ENCODE data around the gene CEMP1. TPM values are rescaled to one million over a fixed set of nuclear protein-coding genes. Genes with fewer than 3 reads are reported as not detected.
"Not testable (repeated sequence)": the region's sequence is repeated elsewhere in the genome, so short reads cannot be mapped to it uniquely, and the experiment has no call there.

CEMP1 gene
- total RNA-seq, 1 donor from 2014 or later, result not detected

- H3K27ac ChIP-seq (replicated peaks); H3K4me3 ChIP-seq; H3K9me3 ChIP-seq (replicated peaks); intact Hi-C loops (cut with micrococcal nuclease); H3K27me3 ChIP-seq (ENCODE audit: low read depth); DNase-seq; H3K36me3 ChIP-seq; H3K4me1 ChIP-seq: not testable (repeated sequence)
Measured at GRCh38 chr16:2554709-2555425, 23.7 kb upstream of the CEMP1 start.

GRCh38 chr16:2551420-2551889 lies 20.2 kb upstream of the CEMP1 start:
- H3K4me1 ChIP-seq; H3K4me3 ChIP-seq; DNase-seq; H3K27me3 ChIP-seq (ENCODE audit: low read depth); intact Hi-C loops (cut with micrococcal nuclease); H3K36me3 ChIP-seq; H3K9me3 ChIP-seq (replicated peaks); H3K27ac ChIP-seq (replicated peaks): not testable (repeated sequence)

DNA sequence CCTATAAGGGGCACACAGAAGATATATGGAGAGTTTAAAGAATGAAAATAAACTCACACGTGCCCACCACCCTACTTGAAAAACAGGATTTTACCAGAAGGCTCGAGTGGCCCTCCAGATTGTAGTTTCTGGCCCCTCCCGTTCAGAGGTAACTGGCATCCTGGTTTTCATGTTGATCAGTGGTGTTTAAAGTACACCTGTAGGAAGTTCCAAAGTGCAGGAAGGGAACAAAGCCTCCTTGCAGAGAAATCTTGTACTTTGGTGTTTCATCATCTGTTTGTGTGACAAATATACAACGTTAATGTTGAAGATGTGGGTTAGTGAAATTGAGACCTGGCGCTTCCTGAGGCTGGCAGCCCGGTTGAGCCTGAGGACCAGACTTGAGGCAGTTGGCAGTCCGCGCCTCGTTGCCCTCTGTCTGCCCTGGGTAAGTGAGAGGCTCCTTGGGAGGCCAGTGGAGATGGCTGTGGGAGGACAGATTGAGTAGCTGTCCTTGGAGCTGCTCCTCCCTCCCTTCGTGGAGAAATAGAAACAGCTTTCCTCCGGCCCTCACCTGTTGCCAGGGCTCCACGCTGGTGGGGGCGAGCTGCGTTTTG lies 19.2 kb upstream of the CEMP1 start:
- H3K27me3 ChIP-seq (ENCODE audit: low read depth); H3K9me3 ChIP-seq (replicated peaks); DNase-seq; H3K4me3 ChIP-seq; H3K36me3 ChIP-seq; intact Hi-C loops (cut with micrococcal nuclease); H3K27ac ChIP-seq (replicated peaks): not testable (repeated sequence)
- peaks cover 12% of the 10 kb centered on the region for H3K4me1 ChIP-seq

GRCh38 chr16:2543771-2544170 lies 12.6 kb upstream of the CEMP1 start:
- H3K27ac ChIP-seq (replicated peaks); H3K9me3 ChIP-seq (replicated peaks); intact Hi-C loops (cut with micrococcal nuclease); H3K4me3 ChIP-seq; H3K27me3 ChIP-seq (ENCODE audit: low read depth); H3K36me3 ChIP-seq; DNase-seq: not testable (repeated sequence)
- peaks cover 55% of the 10 kb centered on the region for H3K4me1 ChIP-seq

- H3K9me3 ChIP-seq (replicated peaks); intact Hi-C loops (cut with micrococcal nuclease): not testable (repeated sequence)
- peaks cover 66% of the 10 kb centered on the region for H3K4me1 ChIP-seq
Measured at GRCh38 chr16:2541409-2541808, 10.2 kb upstream of the CEMP1 start.

DNA sequence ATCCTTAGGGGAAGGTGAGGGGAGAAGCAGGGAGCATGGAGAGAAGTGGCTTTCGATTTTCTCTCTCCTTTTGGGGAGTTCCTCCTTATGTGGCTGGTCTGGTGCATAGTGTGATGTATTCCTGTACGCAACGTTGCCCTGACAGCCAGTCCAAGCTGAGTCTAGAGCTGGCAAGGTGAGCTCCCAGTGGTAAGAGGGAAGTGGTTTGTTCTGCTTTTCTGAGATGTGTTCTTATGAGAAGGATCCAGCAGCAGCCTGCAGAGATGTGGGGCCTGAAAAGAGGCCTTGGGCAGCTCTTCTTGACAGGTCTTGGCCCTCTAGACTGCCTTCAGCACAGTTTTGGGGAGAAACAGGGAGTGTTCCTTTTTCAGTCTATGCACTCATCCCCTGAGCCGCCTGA lies 9.7 kb upstream of the CEMP1 start:
- peaks cover 64% of the 10 kb centered on the region for H3K4me1 ChIP-seq
- DNase-seq; H3K27me3 ChIP-seq (ENCODE audit: low read depth); H3K27ac ChIP-seq (replicated peaks); H3K9me3 ChIP-seq (replicated peaks); H3K4me3 ChIP-seq; H3K36me3 ChIP-seq; intact Hi-C loops (cut with micrococcal nuclease): not testable (repeated sequence)

More at GRCh38 chr16:2541409-2541808, 10.2 kb upstream of the CEMP1 start:
- not testable (repeated sequence) for H3K36me3 ChIP-seq; H3K27me3 ChIP-seq (ENCODE audit: low read depth); H3K27ac ChIP-seq (replicated peaks); DNase-seq; H3K4me3 ChIP-seq

DNA sequence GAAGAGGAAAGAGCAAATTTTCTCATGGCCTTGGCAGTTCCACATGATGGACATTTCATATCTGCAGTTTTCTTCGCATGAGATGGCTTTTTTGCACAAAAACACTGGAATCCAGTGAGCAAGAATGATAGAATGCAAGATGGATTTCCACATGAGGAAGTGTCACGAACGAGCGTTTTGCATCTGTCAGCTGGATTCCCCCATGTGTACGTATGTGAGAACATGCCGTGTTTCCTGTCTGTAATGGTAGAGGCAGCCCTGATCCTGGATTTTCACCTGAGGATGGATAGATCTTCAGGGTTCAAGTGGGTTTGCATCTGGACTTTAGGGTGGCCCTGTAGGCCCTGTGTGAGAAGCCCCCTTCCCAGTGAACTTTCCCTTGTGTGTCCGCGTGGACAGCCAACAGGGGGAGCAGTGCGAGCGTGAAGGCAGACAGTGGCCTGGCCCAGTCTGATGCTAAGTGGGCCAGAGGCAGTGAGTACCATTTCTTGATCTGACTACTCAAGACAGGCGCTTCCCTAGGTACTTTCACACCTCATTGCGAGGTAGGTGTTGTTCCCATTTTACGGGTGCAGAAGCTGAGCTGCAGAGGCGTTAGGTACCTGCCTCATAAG lies 8.7 kb upstream of the CEMP1 start:
- DNase-seq; H3K9me3 ChIP-seq (replicated peaks); H3K36me3 ChIP-seq; H3K27ac ChIP-seq (replicated peaks); H3K27me3 ChIP-seq (ENCODE audit: low read depth); intact Hi-C loops (cut with micrococcal nuclease): not testable (repeated sequence)
- TF ChIP-seq CTCF (IDR thresholded peaks at IDR 0.05; ENCODE audit: borderline replicate concordance), result peak; percentile 57
- Histone ChIP-seq H3K4me1 (peaks cover 58% of the 10 kb centered on the region), H3K4me3 (peak overlapping the region; percentile 74)

DNA sequence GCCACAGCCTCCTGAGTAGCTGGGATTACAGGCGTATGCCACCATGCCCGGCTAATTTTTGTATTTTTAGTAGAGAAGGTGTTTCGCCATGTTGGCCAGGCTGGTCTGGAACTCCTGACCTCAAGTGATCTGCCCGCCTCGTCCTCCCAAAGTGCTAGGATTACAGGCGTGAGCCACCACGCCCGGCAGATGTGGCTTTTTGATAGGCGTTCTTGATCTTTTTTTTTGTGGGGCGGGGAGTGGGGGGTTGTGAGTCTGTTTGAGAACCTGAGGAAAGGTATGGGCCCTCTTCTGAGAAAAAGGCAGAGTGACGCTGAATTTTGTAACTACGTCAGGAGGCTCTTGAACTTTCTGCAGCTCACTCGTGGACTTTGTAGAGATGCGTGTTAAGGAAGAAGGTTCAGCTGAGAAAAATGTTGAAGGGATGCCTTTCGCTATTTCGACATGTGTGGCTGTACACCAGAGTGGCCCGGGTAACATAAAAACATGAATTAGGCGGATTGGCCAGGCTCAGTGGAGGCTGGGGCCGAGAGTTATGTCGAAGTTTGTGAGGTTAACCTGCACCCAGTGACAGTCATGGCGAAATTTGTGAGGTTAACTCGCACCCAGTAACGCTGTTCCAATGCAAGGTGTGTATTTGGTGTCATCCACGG lies 8.1 kb upstream of the CEMP1 start:
- DNase-seq; H3K27me3 ChIP-seq (ENCODE audit: low read depth); H3K9me3 ChIP-seq (replicated peaks); intact Hi-C loops (cut with micrococcal nuclease); H3K27ac ChIP-seq (replicated peaks); H3K36me3 ChIP-seq: not testable (repeated sequence)
- Histone ChIP-seq H3K4me3 (peak overlapping the region; percentile 74), H3K4me1 (peaks cover 58% of the 10 kb centered on the region)

Measured in left ventricle myocardium inferior (tissue), 1 donor.